ENCODE measurements around the gene NXPH3. TPM values are rescaled to one million over a fixed set of nuclear protein-coding genes. Genes with fewer than 3 reads are reported as not detected.

The NXPH3 gene
- total and polyA plus RNA-seq, 2 donors (not counting 1 experiment from before 2014, with no cell fraction given), result not detected

DNA sequence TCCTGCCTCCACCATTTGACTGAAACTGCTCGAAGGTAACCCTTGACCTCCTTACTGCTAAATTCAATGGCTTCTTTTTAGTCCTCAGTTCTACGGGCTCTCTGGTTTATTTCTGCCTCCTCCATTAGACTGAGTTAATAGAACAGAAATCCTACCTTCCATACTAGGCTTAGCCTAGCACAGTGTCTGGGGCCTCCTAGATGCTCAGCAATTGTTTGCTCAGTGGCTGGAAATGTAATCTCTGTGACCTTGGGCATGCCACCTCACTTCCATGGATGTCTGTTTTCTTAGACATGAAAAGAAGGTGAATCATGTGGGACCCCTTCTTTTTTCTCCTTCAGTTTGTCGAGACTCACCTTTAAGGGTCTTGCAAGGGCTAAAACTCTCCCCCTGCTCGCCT, 19.7 kb downstream of the NXPH3 start:
- Mint-ChIP-seq H3K27ac (no peak overlapping the region), H3K27me3 (no peaks in the 10 kb centered on the region), H3K9me3 (ENCODE audit: insufficient read depth) (no peaks in the 10 kb centered on the region), H3K4me3 (no peak overlapping the region), H3K4me1 (no peaks in the 10 kb centered on the region)
- Histone ChIP-seq H3K4me1 (ENCODE audit: control insufficient read depth in 2 of 2, insufficient read depth in 2 of 2, low read length in 2 of 2) (no peaks in the 10 kb centered on the region), H3K4me3 (ENCODE audit: control extremely low read depth in 1 of 5, extremely low read depth in 1 of 5, insufficient read depth in 1 of 5, low read depth in 2 of 5, low read length in 4 of 5) (no peak overlapping the region), H3K79me2 (ENCODE audit: control insufficient read depth, insufficient read depth, low read length) (no peaks in the 10 kb centered on the region), H2AFZ (ENCODE audit: insufficient read depth, low read depth, low read length, poor library complexity, severe bottlenecking) (no peak overlapping the region), H3K27ac (ENCODE audit: low read length in 2 of 2) (no peak overlapping the region), H3K27me3 (replicated peaks in 1 of 4; ENCODE audit: control extremely low read depth in 1 of 4, control insufficient read depth in 3 of 4, insufficient read depth in 4 of 4, low read length in 3 of 4) (no peaks in the 10 kb centered on the region), H4K20me1 (ENCODE audit: control insufficient read depth, insufficient read depth, low read length, poor library complexity, severe bottlenecking) (no peaks in the 10 kb centered on the region), H3K4me2 (replicated peaks; ENCODE audit: low read depth, low read length, poor library complexity, severe bottlenecking) (no peak overlapping the region), H3K36me3 (replicated peaks in 1 of 2; ENCODE audit: control extremely low read depth in 1 of 2, control insufficient read depth in 1 of 2, extremely low read depth in 1 of 2, insufficient read depth in 2 of 2, low read length in 1 of 2) (peaks cover 3 to 48% of the 10 kb centered on the region in 2 experiments), H3K9ac (ENCODE audit: low read length) (no peak overlapping the region), H3K9me3 (ENCODE audit: control extremely low read depth in 1 of 3, control insufficient read depth in 2 of 3, insufficient read depth in 1 of 3, low read length in 2 of 3) (no peaks in the 10 kb centered on the region)
- POLR2A ChIA-PET, result no interaction called here
- ATAC-seq (ENCODE audit: low read depth) (no peak), DNase-seq (no peak)
- intact Hi-C loops (cut with micrococcal nuclease), result no loop called here
- CTCF ChIA-PET, result interaction anchor here (0.7 to 1.4 kb wide), 3 partner anchors 28 to 1215 kb away, joined by 3 to 4 read pairs (median 3); no protein-coding TSS in a partner anchor
- 100% methylated on average over 4 of the region's 4 CpGs for WGBS (ENCODE audit: insufficient coverage)
- TF ChIP-seq, protein P1, sequence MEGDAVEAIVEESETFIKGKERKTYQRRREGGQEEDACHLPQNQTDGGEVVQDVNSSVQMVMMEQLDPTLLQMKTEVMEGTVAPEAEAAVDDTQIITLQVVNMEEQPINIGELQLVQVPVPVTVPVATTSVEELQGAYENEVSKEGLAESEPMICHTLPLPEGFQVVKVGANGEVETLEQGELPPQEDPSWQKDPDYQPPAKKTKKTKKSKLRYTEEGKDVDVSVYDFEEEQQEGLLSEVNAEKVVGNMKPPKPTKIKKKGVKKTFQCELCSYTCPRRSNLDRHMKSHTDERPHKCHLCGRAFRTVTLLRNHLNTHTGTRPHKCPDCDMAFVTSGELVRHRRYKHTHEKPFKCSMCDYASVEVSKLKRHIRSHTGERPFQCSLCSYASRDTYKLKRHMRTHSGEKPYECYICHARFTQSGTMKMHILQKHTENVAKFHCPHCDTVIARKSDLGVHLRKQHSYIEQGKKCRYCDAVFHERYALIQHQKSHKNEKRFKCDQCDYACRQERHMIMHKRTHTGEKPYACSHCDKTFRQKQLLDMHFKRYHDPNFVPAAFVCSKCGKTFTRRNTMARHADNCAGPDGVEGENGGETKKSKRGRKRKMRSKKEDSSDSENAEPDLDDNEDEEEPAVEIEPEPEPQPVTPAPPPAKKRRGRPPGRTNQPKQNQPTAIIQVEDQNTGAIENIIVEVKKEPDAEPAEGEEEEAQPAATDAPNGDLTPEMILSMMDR (IDR thresholded peaks at IDR 0.05), result no peak
- no peak for TF ChIP-seq EZH2 (IDR thresholded peaks at IDR 0.05; ENCODE audit: borderline replicate concordance, insufficient read depth, low read depth, low read length, poor library complexity, severe bottlenecking)

DNA sequence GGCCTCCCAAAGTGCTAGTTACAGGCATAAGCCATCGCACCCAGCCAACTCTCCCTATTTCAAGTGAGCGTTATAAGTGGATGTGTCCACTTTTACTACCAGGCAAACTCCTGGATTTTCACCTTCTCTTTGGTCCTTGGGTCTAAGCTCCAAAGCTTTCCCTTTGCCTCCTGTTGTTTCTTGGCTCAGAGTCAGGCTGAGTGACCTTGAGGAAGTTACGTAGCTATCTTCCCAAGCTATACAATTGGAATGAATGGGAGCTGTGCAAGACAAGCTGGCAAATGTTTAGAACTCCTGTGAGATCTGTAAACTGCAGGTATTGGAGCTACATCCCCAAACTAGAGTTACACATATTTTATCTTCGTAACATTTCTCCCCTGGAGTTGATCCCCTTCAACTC, 20.3 kb downstream of the NXPH3 start:
- Histone ChIP-seq H3K9me3 (ENCODE audit: control extremely low read depth in 1 of 3, control insufficient read depth in 2 of 3, insufficient read depth in 1 of 3, low read length in 2 of 3) (no peaks in the 10 kb centered on the region), H3K27me3 (replicated peaks in 1 of 4; ENCODE audit: control extremely low read depth in 1 of 4, control insufficient read depth in 3 of 4, insufficient read depth in 4 of 4, low read length in 3 of 4) (no peaks in the 10 kb centered on the region), H3K79me2 (ENCODE audit: control insufficient read depth, insufficient read depth, low read length) (no peaks in the 10 kb centered on the region), H3K36me3 (replicated peaks in 1 of 2; ENCODE audit: control extremely low read depth in 1 of 2, control insufficient read depth in 1 of 2, extremely low read depth in 1 of 2, insufficient read depth in 2 of 2, low read length in 1 of 2) (peaks cover 5 to 54% of the 10 kb centered on the region in 2 experiments), H3K4me1 (ENCODE audit: control insufficient read depth in 2 of 2, insufficient read depth in 2 of 2, low read length in 2 of 2) (no peaks in the 10 kb centered on the region), H4K20me1 (ENCODE audit: control insufficient read depth, insufficient read depth, low read length, poor library complexity, severe bottlenecking) (no peaks in the 10 kb centered on the region), H3K27ac (ENCODE audit: low read length in 2 of 2) (no peak overlapping the region), H3K4me2 (replicated peaks; ENCODE audit: low read depth, low read length, poor library complexity, severe bottlenecking) (no peak overlapping the region), H3K9ac (ENCODE audit: low read length) (no peak overlapping the region), H2AFZ (ENCODE audit: insufficient read depth, low read depth, low read length, poor library complexity, severe bottlenecking) (no peak overlapping the region), H3K4me3 (ENCODE audit: control extremely low read depth in 1 of 5, extremely low read depth in 1 of 5, insufficient read depth in 1 of 5, low read depth in 2 of 5, low read length in 4 of 5) (no peak overlapping the region)
- Mint-ChIP-seq H3K4me3 (no peak overlapping the region), H3K27me3 (no peaks in the 10 kb centered on the region), H3K27ac (no peak overlapping the region), H3K4me1 (no peaks in the 10 kb centered on the region), H3K9me3 (ENCODE audit: insufficient read depth) (no peaks in the 10 kb centered on the region)
- ATAC-seq (ENCODE audit: low read depth), result no peak
- TF ChIP-seq EZH2 (IDR thresholded peaks at IDR 0.05; ENCODE audit: borderline replicate concordance, insufficient read depth, low read depth, low read length, poor library complexity, severe bottlenecking), result no peak
- TF ChIP-seq, protein P1 (IDR thresholded peaks at IDR 0.05), result no peak
- intact Hi-C loops (cut with micrococcal nuclease), result no loop called here
- WGBS (ENCODE audit: insufficient coverage), result 100% methylated on average over 4 of the region's 4 CpGs
- ChIA-PET POLR2A (no interaction called here), CTCF (interaction anchor here (1.1 to 1.4 kb wide), 2 partner anchors 28 to 34 kb away, joined by 3 to 4 read pairs; no protein-coding TSS in a partner anchor)
- no peak for DNase-seq

Data from B cell (primary cell).